Stimulated activated CD4-positive, alpha-beta T cell treated with anti-CD3 and anti-CD28 coated beads, Interleukin-1b, Interleukin-23, amount 100 ng/mL, for 1 hour (primary cell): Measurements from ENCODE around the gene ZNF592.
A peak's percentile ranks its signal among the peaks of the same experiment; 100 is the strongest.
"Not testable (repeated sequence)": the region's sequence is repeated elsewhere in the genome, so short reads cannot be mapped to it uniquely, and the experiment has no call there.

Experiments used
- DNase-seq, 2 donors: peaks; one replicate each; pipeline ENCODE4 v3.0.0-alpha.2; 2020; ENCODE audit warnings: low read depth in 2 of 2

Gene ZNF592, protein sequence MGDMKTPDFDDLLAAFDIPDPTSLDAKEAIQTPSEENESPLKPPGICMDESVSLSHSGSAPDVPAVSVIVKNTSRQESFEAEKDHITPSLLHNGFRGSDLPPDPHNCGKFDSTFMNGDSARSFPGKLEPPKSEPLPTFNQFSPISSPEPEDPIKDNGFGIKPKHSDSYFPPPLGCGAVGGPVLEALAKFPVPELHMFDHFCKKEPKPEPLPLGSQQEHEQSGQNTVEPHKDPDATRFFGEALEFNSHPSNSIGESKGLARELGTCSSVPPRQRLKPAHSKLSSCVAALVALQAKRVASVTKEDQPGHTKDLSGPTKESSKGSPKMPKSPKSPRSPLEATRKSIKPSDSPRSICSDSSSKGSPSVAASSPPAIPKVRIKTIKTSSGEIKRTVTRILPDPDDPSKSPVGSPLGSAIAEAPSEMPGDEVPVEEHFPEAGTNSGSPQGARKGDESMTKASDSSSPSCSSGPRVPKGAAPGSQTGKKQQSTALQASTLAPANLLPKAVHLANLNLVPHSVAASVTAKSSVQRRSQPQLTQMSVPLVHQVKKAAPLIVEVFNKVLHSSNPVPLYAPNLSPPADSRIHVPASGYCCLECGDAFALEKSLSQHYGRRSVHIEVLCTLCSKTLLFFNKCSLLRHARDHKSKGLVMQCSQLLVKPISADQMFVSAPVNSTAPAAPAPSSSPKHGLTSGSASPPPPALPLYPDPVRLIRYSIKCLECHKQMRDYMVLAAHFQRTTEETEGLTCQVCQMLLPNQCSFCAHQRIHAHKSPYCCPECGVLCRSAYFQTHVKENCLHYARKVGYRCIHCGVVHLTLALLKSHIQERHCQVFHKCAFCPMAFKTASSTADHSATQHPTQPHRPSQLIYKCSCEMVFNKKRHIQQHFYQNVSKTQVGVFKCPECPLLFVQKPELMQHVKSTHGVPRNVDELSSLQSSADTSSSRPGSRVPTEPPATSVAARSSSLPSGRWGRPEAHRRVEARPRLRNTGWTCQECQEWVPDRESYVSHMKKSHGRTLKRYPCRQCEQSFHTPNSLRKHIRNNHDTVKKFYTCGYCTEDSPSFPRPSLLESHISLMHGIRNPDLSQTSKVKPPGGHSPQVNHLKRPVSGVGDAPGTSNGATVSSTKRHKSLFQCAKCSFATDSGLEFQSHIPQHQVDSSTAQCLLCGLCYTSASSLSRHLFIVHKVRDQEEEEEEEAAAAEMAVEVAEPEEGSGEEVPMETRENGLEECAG (N-terminal part only)

DNA sequence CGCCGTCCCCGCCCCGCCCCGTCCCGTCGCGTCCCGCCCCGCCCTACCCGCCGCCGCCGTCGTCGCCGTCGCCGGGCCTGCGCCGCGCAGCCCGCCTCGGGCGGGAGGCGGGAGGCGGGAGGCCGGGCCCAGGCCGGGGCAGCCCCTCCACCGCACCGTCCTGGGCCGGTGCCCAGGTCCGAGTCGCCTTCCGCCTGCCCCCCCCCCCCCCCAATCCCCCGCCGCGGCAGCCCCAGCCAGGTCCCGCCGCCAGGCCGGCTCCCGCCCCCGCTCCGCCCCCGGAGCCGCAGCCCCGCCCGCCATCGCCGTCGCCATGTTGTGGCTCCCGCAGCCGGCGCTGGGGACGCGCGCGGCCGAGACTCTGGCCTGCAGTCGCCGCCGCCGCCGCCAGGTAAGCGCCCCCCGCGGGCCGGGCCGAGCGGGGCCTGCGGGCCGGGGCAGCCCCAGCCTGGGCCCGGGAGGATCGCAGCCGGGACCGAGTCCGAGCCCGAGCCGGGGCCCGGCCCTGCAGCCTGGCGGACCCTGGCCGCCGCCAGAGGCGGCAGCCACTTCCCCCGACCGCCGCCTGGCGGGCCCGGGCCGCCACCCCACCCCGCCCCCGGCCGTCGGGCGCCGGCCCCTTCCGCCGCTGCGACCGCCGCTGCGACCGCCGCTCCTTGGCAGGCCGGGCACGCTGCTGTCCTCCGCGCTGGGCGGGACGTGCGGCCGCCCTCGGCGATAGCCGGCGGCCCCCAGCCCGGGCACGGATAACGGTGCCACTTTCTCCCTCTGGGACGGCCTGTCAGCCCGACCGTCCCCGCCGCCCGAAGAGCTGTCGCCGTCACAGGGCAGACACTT lies at the start of gene ZNF592:
Gene ZNF592 (plus strand): TSS at position 319 of the 837 bp plus-strand sequence. CDS start 34,084 bp downstream, outside the sequence.
- DNase-seq: peak; percentile 66 to 70

DNA sequence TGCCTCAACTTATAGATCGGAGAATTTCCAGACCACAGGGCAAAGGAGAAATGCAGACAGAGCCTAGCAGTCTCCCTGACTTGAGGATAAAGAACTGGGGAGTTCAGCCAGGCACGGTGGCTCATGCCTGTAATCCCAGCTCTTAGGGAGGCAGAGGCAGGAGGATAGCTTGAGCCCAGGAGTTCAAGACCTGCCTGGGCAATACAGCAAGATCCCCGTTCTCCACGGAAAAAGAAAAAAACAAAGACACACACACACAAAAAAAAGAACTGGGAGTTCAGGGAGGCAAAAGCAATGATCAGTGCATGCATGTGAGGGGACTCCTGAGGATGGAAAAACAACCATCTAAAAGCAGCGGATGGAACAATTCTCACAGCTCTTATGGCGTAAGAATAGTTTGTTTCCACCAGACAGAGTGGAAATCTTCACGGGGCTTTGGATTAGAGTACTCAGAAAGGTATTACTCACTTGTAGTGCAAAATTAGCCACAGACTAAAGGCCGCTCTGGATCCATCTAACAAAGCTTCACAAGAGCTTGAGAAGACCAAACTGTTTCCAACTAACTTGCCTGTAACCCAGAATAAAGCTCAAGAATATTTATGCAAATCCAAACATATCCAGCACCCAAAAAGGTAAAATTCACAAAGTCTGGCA lies 48.7 kb upstream of the ZNF592 start:
- no peak for DNase-seq

DNA sequence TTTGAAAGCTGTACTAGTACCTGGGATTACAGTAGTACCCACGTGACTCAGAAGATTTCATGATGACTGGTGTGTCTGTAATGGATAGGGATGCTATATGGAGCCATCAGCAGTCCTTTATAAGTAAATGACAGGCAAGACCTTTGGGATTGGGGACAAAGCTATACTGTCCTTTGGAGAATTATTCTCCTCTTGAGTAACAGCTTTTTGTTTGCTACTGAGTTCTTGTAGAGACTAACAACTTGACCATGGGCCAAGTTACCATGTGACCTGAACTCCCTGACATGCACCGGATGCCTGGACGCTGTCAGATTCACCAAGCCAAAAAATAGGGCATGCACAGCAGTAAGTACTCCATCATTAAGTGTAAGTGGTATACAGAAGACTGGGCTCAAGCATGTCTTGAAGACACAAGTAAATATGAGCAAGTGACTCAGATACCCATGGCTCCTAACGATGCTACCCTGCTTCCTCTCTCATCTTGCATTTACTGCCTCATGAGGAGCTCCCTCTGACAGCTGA lies 45.4 kb upstream of the ZNF592 start:
- no peak for DNase-seq

DNA sequence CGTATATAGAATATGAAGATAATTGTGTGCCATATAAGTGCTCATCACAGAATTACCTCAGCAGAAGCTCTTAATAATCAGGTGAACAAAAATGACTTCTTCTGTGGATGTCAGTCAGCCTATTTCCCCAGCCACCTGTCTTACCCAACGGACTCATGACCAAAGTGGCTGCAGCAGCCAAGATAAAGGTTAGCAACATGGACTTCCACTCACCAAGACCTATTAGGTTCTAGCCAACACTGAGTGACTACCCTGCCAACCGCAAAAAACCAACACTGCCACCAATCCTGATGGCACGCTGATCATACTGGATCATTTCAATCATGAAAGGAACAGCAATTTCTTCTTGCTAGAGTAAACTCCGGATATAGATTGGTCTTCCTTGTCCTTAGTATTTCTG lies 44.6 kb upstream of the ZNF592 start:
- no peak for DNase-seq

DNA sequence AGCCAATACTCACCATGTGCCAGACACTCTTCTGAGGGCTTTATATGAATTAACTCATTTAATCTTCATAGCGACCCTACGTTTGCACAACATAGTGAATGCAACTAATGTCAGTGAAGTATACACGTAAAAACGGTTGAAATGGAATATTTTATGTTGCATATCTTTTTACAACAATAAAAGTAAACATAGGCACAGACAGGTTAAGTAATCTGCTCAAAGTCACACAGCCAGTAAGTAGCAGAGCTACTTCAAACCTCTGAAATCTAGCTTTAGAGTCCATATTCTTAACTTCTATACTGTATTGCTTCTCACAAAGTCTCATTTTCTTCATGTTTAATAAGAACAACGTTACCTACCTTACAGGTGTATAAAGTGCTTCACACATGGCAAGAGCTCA lies 34.0 kb upstream of the ZNF592 start:
- DNase-seq: no peak

DNA sequence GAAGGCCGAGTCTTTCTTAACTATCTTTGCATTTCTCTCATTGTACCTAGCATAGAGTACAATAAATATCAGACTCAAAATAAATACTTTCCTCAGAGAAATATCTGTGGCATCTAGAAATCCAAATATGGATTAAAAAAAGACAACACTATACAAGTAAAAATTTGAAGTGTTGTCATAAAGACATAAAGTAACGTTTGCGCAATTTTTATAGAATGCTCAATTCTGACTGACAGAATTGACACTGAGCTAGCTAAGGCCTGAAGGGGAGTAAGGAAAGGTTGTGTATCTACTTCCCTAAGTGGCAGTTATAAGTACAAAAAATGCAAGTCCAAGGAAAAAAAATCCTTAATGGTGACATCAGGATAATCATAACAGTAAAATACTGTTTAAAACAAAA lies 33.6 kb upstream of the ZNF592 start:
- DNase-seq: no peak

DNA sequence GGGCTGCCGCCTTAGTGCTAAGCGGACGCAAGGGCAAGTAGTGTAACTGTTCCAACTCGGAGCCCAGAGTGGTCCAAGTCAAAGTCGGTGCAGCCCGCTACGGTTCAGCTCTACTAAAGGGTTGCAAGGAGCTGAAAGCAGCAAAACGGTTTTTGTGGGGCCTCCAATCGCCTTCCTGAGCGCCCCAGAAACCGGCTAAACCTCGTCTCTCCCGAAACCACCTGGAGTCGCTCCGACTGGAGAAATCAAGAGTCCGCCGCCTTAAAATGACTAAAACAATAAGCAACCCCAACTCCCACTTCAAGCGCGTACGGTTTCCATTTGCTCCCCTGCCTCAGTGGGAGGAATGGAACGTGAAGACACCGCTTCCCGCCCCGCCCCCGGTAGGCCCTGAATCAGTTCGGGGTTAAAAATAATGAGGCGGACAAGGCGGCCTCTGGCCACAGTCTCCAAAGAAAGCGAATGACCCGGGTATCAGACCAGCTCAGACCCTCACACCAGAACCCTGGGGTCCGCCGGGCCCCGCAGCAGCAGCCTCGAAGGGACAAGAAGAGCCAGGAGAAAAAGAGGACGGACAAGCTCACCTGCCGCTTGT lies 32.9 kb upstream of the ZNF592 start:
- peak in 1 of 2 donors; percentile 15 for DNase-seq

DNA sequence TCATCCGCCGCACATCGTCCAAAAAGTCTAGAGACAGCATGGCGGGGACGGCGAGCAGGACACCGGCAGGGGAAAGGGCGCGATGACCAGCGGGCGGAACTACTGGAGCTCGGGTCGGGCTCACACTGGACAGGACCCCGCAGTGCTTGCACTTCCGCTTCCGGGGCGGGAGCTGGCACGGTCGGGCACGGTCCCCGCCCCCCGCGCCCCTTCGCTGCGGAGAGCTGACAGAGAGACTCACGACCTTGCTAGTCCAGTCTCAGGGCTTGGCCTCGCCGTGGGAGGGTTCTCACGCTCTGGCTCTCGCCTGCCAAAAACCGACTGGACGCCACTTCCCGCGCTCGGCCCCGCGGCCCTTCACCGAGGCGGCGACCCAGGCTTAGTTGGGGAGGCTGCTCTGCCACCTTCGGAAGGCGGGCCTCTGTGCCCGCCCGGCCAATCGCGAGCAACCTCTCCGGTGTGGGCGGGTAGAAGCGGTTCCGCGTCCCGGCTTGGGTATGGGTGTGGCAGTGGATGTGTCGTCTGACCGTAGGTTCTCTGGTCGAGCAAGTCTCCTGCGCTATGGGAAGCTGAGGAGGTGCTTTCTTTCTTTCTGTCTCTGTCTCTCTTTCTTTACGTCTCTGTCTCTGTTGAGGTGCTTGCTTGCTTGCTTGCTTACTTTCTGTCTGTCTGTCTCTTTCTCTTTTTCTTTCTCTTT lies 32.2 kb upstream of the ZNF592 start, which contains the start of gene SEC11A:
Gene SEC11A (minus strand): TSS at position 104 of the 697 bp plus-strand sequence. CDS start 64 bp downstream, at position 40.
- DNase-seq: peak; percentile 72 to 80

DNA sequence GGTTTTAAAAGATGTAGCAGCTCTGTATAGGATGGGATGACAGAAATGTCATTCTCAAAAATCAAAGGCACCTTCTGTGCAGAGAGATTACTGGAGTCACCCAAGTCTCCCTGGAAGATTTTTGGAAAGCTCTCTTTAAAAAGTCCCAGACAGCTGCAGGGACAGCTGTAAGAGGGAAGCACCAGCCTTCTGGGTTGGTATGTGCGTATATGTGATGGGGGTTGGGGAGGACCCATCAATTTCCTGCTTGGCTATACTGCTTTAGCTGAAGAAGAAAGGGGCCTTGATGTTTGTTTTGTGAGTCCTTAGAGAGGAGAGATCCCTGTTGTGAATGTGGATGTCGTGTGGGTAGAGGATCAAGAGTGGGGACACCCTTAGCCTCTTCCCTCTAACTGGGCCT lies 27.0 kb upstream of the ZNF592 start:
- no peak for DNase-seq

DNA sequence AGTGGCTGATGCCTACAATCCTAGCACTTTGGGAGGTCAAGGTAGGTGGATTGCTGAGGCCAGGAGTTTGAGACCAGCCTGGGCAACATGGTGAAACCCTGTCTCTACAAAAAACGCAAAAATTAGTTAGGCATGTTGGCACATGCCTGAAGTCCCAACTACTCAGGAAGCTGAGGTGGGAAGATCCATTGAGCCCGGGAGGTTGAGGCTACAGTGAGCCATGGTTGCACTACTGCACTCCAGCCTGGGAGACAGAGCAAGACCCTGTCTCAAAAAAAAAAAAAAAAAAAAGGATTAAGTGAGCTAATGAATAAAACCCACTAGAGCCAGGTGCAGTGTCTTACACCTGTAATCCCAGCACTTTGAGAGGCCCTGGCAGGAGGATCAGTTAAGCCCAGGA lies 25.8 kb upstream of the ZNF592 start:
- DNase-seq: no peak

DNA sequence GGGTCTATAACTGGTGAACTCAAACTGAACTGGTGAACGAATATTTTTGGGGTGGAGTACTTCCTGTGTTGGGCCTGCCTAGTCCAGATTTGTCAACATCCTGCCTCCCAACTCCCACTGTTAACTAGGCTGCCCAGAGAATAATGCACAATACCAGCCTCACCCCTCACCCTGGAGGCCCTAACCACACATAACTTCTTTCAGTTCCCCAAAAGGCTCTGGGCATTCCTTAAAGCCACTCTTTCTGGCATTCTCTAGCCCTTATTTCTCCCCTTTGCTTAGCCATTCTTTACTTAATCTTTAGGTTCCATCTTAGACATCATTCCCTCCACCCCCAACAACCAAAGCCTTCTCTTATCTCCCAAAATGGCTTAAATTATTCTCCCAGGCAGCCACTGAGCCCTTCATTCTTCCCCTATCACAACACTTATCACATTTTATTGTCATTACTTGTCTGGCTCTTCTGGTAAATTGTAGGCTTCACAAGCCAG lies 23.3 kb upstream of the ZNF592 start:
- DNase-seq: no peak

DNA sequence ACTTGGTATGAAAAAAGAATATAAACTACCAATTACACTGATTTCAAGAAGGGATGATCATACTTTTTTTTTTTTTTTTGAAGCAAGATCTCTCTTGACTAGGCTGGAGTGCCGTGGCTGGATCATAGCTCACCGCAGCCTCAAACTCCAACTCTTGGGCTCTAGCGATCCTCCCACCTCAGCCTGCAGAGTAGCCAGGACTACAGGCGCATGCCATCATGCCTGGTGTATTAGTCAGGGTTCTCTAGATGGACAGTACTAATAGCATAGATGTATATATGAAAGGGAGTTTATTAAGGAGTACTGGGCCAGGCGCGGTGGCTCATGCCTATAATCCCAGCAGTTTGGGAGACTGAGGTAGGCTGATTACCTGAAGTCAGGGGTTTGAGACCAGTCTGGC lies 21.0 kb upstream of the ZNF592 start:
- DNase-seq: no peak

DNA sequence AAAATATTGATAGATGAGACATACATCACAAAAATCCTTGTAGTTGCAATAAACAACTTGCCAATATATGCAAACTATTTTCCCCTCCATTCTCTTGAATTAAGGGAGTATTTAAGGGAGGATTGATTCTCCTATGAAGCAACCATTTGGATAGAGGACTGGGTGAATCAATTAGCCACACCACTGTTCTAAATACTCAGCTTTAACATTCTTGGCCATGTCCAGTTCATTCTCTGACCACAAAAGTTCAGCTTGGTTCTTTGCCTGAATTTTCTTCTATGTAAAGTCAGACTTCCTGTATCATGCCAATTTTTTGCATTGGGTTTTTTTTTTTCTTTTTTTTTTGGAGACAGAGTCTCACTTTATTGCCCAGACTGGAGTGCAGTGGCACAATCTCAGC lies 16.6 kb upstream of the ZNF592 start:
- DNase-seq: no peak

DNA sequence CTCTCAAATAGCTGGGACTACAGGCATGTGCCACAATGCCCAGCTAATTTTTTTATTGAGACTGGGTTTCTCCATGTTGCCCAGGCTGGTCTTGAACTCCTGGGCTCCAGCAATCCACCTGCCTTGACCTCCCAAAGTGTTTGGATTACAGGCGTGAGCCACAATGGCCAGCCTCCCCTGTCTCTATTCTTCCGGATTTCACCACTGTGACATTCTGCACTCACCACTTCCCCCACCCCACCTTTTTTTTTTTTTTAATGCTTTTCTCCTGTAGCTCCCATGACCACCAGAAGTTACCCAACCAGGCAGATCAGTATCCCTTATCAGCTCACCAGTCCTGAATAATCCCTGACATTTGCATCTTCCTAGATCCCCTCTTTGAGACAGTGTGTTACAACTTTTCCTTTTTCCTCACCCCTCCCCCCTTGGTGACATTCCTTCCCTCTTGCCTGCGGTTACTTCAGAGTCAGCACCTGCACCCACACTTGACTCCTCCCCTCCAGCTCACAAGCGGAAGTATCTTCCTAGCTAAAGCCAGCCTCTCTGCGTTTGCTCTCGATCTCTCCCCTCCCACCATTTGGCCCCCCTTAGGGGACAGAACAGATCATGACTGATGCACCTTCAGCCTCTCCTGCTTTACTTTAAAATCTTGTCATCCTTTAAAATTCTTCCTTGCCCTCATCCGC lies 13.5 kb upstream of the ZNF592 start:
- no peak for DNase-seq

DNA sequence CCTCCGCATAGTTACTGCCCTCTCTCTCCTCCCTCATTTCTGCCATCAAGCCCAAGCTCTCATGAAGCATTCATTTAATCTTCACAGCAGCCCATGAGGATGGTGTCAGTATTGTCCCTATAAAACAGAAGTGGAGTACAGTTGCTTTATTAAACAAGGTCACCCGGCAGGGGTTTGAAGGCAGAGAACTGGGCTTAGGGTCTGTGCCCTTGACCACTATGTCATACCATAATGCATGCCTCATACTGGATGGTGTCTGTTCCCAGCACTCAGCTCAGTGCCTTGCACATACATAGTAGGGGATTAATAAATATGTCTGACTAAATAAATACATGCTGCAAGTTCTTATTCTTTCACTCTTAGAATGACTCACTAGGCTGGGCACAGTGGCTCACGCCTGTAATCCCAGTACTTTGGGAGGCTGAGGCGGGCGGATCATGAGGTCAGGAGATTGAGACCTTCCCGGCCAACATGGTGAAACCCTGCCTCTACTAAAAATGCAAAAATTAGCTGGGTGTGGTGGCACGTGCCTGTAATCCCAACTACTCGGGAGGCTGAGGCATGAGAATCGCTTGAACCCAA lies 12.8 kb upstream of the ZNF592 start:
- DNase-seq: not testable (repeated sequence)

DNA sequence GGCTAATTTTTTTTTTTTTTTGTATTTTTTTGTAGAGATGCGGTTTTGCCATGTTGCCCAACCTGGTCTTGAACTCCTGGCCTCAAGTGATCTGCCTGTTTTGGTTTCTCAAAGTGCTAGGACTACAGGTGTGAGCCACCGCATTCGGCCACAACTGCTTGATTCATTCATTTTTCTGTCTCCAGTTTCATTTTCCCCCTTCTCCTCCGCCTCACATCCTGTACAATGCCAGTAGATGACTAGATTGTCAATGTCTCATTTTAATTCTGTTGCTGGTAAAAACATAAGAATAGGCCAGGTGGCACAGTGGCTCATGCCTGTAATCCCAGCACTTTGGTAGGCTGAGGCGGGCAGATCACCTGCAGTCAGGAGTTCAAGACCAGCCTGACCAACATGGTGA lies 12.0 kb upstream of the ZNF592 start:
- DNase-seq: no peak

DNA sequence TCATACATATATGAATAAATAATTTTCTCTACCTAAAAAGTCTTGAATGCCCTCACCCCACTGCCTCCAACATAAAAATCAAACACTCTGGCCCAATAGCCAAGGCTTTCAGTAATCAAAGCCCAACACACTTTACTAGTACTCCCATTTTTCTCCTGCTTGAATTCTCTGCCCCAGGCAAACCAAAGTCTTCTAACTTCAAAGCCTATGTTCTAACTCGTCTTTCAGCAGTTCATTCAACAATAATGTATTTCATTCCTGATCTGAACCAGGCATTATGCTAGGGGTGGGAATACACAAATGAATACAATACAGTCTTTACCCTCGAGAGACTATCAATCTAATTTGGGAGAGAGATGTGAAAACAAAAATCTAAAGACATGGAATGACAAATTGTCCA lies 11.4 kb upstream of the ZNF592 start:
- no peak for DNase-seq

DNA sequence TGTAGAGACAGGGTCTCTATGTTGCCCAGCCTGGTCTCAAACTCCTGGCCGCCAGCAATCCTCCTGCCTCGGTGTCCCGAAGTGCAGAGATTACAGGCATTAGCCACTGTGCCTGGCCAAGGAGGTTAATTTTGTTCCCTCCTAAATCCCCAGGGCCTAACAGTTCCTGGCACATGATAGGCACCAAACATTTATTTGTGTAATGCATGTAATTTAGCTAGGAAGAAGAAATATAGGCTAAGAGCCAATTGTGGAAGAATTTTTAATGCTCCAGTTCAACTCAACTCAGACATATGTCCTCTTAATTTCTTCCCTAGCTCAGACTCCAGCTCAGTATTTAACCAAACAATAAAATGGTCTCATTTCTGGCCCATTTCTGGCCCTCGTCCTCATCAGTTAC lies 7.7 kb upstream of the ZNF592 start:
- no peak for DNase-seq
